NOMO-1 treated with dmso at 0.1 percent for 144 hours (cell line): ENCODE measurements around the gene NLGN2.
A peak's percentile ranks its signal among the peaks of the same experiment; 100 is the strongest.

Source experiments
- DNase-seq: peaks from one replicate; lab custom pipeline; 2025; ENCODE audit not compliant: unreplicated experiment; lab: John Stamatoyannopoulos, UW

NLGN2 gene

DNA sequence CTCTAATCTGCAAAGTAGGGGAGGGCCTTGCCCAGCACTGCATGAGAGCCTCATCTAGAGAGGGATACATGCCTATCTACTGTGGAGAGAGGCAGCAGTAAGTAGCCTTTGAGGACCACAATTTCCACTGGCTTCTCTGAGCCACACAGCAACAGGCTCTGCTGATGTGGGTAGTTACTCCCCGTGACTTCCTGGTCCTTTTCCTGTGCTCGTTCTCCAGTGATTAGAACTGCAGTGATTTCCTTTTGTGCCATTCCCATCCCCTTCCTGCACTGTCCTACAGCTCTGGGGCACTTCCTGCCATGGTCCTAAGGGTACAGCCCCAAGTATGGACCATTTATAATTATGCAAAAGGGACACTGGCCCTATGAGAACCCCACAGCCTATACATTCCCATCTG is 16.3 kb upstream of the NLGN2 start:
- DNase-seq: no peak

DNA sequence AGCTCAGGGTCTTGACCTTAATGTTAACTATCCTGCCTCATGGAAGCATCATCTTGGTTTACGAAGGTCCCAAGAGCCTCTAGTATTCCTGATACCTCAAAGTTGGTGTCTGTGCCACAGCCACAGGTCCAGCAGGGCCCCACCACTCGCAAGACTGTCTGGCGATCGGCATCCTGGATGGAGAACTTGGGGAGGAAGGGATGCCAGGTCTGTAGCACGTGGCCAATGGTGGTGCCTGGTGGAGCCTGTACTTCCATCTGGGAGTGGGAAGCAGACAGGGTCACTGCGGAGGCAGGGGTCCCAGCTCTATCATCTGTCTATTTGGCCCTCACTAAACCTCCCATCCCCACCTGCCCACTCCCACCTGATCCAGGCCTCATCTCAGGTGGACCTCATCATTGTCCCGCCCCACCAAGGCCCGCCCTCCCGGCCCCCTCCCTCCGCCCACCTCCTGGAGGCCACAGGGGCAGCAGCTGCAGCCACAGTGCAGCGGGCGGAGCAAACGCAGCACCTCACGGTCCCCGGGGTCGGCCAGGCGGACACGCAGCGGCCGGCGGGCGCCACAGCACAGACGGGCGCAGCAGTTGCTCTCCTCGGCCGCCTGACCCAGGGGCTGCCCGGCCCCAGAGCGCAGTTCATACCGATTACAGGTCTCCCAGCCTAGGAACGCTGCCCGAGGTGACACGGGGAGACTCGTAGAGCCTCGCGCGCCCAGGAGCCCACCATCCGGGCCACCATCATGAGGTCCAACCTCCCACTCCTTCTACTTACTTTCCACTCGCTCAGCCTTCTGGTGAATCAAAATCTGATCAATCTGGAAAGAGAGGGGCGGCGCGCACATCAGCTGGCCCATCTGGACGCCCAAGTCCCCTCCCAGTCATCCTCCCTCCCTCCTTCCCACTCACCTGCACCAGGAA is 14.7 kb upstream of the NLGN2 start:
- DNase-seq: no peak

DNA sequence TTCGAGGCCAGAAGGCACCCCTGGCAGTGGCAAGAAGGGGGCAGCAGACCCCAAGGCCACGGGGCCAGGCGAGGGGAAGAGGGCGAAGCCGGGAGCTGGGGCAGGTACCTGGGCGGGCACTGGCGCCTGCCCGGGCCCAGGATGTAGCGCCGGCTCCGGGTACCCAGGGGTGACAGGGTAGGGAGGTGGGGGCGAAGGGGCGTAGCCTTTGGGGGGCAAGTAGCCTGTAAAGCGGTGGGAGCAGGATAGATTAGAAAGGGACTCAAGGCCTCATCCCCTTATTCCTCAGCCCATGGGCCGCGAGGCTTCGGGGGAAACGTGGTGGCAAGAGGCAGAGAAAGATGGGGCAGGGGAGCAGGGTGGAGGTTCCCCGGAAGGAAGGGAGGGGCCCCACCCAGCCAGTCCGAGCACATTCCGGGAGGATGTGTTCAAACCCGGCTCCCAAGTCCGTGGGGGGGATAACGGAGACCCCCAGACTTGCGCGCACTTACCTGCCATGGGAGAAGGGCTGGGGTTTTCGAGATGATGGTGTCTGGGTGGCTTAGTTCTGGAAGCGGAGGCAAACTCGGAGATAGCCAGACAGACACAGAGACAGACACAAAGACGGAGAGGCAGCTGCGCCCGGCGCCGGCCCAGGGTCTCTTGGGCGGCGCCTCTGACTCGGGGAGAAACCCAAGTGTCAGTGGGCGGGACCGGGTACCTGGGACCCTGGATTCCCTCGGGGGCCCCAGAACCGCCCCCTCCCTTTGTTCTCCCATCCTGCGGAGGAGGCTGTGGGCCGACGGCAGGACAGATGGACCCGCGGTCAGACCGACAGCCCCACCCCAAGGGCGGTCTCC is 13.8 kb upstream of the NLGN2 start:
- DNase-seq: no peak

DNA sequence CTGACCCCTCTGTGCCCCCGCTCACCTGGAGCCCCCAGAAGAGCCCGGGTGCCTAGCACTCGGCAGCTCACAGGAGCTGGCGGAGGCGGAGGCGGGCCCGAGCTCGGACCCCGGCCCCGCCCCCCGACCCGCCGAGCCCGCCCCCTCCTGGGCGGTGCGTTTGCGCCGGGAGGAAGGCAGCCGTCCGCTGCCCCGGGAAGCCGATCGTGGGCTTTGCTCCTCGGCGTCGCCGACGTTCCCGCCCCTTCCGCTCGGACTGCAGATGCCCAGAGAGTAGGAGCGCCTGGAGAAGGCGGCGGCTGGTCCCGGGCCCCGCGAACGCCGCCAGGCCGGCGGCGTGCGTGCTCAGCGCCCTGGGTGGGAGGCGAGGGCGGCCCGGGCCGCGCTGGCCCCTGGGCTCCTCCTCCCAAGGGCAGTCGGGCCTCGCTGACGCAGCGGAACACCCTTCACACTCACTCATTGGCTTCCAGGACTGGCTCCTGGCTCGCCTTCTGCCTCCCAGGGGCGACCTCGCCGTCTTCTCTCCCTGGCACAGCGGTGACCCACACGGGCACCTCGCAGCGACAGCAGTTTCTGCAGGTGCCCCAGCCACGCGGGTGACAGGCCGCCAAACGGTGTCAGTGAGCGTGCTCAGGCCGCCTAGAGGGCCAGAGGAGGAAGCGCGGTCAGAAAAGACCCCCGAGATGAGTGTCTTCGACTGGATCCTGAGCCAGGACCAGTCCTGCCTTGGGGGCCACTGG is 13.0 kb upstream of the NLGN2 start, which contains the start of gene PLSCR3:
Gene PLSCR3, minus strand, starts transcription at position 74 of the 740 bp plus-strand sequence. CDS start 415 bp downstream, outside the sequence.
- peak; percentile 64 for DNase-seq

DNA sequence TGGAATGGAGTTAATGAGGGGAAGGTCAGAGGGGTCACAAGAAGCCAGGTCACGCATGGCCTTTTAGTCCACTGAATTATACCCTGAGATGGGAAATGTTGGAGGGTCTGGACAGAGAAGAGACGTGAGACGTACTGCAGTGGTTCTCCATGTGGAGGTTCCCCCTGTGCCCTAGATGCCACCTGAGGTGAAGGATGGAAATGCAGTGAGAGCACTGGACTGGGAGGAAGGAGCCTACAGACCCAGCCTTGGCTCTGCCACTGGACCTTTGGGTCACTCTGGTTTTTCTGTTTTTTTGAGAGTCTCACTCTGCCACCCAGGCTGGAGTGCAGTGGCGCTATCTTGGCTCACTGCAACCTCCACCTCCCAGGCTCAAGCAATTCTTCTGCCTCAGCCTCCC is 11.5 kb upstream of the NLGN2 start:
- no peak for DNase-seq

DNA sequence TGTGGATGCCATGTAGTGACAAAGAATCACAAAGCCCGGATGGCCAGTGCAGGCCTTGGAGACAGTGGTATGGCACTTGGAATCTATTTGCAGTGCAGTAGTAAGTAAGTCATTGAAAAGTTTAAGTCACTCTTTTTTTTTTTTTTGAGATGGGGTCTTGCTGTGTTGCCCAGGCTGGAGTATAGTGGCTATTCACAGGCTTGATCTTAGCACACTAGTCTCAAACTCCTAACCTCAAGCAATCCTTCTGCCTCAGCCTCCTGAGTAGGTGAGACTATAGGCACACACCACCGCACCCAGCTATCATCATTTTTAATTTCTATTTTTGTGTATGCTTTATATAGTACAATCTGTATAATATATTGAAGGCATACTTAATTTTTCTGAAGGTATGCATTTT is 9.0 kb upstream of the NLGN2 start:
- no peak for DNase-seq

DNA sequence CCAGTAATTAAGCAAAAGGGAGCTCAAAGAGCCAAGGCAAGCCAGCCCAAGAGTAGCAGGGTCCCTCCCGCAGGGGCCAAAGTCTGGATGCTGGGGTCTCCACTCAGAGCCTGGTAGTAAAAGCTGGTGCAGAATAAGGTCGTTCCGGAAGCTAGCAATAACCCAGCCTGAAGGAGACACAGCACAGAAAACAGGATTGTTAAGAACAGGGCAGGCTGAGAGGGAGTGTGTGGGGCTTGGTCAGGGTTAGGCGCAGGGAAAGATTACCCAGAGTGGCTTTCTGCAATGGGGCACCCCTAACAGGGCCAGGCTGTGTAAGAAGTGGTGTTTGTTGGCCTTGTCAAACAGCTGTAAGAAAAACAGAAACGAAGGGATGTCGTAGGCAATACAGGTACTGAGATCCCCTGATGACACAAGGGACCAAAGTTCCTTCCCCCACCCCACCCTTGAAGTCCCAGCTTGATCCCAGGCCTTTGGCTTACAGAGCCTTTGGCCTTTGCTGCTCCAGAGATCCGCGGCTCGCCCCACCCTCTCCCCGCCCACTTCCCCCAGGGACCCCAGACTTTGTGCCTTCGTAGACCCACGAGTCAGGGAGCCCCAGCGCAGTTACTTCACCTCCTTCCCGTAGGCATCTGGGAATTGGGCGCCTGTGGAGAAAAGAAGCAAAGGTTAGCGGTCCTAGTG is 4.5 kb upstream of the NLGN2 start:
- DNase-seq: no peak

DNA sequence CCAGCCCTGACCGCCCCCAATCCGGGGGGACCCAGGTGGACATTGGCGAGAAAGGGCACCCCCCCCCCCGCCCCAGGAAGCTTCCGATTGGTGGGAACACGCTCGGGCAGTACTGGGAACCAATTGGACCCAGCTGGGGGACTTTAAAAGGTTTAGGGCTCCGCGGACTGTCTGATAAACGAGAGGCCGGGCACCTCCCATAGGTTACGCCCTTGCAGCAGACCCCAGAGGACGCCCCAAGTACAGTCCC is 4.0 kb upstream of the NLGN2 start:
- no peak for DNase-seq

DNA sequence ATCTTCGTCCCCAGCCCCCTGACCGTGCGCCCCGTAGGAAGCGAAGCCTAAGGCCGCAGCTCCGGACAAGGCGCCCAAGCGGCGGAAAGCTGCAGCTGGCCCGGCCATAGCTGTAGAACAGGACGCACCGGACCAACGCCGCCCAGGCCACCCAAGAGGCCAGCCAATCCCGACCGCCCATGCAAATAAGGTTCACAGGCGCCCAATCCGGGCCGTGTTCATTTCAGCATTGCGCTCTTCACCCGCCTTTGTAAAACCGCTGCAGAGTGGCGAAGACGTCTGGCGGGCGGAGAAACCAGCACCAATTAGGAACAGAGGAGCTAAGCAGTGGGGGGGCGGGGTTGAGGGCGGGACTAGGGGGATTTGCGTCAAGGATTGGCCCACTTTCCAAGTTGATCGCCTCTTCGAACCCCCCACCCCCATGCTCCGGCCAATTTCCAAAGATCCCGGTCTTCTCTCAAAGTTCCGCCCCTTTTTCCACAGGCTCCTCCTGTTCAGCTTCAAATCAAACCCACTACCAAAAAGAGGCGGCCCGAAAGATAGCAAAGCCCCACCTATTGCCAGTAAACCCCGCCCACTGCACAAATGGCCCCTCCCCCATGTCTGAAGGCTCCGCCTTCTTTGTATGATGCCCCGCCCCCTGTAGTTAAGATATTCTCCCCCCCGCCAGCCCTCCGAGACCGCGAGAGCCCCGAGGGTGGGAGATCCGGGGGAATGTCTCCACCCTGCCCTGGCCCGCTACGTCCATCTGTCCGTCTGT is 3.5 kb upstream of the NLGN2 start, which contains the start of gene TMEM256:
Gene TMEM256, minus strand, starts transcription at position 121 of the 760 bp plus-strand sequence. Its CDS starts 13 bp downstream, at position 108.
- DNase-seq: peak; percentile 94

DNA sequence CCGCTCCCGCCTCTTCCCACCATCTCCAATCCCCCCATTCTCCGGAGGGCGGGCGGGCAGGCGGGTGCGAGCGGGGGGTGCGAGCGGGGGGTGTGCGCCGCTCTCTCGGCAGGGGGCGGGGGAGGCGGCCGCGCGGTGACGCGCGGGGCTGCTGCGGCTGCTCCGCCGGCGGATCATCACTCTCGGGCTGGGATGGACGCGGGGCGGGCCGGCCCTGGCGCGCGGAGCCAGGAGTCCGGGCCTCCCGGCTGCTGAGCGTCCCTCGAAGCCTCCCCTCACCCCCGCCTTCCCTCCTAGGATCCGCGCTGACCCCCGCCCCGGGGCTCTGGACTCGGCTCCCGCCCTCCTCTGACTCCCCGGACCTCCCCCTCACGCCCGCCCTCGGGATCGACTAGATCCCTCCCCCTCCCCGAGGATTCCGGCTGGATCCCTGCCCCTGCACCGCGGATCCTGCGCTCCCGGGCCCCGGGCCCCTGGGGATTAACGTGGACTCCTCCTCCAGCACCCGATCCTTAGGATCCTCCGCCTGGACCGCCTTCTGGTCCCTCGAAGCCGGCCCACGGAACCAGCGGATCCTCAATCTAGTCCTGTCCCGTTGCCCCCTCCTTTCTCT is 2.8 kb upstream of the NLGN2 start:
- no peak for DNase-seq

DNA sequence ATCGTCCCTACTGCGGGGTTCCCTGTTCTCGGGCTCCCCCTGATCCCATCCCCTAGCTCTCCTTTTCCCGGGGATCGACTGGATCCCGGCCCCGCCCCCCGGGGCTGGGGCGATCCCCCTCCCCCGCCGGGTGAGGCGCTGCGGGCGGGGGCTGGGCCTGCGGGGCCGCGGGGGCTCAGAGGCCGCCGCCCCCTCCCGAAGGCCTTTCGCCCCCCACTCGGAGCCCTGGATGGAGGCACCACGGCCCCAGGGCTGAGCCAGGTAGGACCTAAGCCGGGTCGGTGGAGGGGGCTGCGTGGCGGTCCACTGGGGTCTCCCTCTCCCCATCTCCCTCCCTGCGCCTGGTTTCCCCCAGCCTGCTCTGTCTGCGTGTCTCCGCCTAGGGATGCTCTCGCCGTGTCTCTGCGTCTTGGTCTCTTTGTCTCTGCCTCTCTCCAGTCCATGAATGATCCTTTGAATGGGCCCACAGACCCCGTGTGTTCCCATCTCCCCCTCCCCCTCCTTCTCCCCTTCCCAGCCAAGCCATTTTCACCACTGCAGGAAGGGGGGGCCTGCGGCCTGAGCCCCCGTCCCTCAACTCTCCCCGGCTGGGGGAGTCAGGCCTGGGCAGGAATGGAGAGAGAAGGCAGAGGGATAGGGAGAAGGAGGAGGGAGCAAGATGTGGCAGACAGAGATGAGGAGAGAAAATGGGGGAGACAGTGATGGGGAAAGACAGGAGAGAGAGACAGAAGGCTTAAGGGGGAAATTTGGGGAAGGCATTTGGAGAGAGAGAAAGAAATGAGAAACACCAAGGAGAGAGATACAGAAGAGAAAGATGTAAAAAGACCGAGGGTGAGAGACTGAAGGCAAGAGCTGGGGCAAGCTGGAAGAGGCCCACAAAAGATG is 2.1 kb upstream of the NLGN2 start:
- no peak for DNase-seq

DNA sequence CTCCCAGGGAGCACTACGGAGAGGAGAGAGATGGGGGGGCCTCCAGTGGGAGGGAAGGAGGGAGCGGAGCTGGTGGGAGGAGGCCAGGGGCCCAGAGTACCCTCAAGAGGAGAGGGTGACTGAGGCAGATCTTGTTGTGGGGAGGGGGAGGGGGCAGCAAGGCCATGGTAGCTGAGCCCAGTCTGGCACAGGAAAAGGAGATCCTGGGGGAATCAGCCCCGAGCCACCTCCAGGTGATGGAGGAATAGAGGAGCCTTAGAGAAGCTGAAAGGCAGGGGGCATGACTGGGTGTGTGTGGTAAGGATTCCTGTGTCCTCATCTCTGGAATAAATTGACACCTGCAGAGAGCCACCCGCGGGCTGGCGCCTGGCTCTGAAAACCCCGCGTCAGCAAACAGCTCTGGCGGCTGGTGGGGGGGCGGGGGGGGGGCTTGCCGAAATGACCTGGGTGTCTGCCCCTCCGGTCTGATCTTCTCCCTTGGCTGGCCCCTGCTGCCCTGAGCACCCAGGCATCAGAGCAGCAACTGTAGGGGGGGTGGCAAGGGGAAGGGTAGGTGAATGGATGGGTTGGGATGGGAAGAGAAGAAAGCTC is 1.3 kb upstream of the NLGN2 start:
- no peak for DNase-seq

DNA sequence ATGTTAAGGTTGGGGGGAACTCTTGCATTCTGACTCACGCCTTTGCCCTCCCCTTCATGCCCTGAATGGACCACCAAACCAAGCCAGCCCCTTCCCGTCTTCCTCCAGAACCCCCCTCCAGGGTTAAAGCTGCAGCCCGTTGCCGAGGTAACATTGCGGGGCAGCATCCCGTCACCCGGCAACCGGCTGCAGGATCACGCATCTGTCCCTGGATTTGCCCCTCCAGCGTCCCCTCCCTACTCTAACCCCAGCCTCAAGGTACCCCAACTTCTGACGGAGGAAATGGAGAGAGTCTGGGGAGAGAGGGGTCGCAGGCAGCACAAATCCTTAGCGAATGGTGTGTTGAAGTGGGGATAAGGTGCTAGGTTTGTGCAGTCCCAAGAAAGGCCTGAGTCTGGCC is 563 bp upstream of the NLGN2 start:
- no peak for DNase-seq

DNA sequence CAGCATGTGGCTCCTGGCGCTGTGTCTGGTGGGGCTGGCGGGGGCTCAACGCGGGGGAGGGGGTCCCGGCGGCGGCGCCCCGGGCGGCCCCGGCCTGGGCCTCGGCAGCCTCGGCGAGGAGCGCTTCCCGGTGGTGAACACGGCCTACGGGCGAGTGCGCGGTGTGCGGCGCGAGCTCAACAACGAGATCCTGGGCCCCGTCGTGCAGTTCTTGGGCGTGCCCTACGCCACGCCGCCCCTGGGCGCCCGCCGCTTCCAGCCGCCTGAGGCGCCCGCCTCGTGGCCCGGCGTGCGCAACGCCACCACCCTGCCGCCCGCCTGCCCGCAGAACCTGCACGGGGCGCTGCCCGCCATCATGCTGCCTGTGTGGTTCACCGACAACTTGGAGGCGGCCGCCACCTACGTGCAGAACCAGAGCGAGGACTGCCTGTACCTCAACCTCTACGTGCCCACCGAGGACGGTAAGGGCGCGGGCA is 645 bp downstream of the NLGN2 start:
- no peak for DNase-seq

DNA sequence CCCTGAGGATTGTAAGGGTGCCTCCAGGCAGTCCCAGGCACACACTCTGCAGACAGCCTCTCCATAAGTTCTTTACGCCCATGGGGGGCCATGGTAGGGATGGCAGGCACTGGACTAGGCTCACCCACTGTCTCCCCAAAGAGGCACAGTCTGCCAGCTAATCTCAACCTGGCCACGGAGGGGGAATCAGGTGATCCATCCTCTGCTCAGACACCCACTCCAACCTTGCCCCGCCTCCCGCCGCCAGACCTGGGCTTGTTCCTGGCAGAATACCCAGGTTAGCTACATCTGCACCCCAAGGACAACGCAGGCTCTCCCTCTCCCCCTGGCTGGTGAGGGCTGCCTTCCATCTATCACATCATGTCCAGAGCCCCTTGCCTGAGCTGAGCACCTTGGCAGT is 1.2 kb downstream of the NLGN2 start:
- no peak for DNase-seq

DNA sequence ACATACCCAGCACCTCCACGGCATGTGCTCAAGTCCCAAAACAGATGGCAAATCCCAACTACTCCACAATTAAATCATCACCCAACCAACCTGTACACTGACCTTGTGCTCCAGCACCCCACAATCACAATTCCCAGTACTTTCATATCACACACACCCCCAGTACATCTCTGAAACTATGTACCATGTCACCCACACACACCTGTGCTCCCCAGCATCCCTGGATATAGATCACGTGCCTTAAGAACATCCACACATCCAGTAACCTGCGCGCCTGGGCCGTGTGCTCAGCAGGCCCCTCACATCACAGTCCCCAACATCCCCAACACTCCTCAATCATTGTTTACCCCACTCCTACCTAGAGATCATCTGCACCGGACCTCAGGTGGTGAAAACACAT is 2.1 kb downstream of the NLGN2 start:
- no peak for DNase-seq

DNA sequence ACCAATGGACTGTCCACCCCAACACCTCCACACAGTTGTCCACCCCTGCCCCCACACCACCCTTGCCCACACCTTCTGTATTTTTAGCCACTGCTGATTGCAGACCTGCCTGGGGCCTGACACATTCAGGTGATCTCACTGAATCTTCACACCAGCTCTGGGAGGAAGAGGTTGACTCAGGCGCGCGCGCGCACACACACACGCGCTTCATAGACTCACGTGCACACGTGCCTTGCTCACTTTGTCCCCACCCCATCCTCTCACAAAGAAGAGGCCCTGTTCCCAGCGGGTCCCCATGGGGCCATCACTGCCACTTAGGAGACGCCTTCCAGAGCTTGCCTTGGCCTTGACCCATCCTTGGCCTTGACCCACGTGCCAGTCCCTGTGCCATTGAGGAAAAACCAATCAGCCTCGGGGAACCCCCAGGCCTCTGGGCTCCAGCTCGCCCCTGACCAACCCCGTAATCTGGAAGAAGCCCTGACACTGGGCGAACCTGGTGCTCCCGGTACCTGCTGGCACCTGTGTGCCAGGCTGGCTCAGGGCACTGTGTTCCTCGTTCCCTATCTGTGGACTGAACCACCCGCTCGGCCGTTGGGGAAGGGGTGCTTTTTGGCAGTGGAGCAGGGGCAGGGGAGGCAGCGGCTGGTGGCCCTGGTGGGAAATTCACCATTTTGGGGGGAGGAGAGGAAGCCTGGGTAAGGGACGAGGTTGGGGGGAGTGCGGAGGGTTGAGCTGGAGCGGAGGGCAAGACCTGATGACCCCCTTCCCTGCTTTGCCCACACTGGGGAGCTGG is 3.2 kb downstream of the NLGN2 start:
- DNase-seq: no peak

DNA sequence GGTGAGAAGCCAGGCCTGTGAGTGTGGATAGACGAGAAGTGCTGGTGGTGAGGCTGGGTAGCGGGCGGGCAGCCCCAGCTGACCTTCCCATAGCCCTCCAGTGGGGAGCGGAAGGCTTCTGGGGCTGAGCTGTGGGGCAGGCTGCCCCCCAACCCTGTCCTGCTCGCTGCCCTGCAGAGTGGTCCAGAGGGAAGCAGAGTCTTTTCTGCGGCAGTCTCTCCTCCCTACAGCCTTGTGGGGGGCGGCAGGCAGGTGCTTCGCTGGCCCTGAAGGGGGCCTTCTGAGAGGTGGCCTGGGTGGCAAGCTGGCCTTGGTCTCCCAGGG is 3.7 kb downstream of the NLGN2 start:
- DNase-seq: no peak
